Stimulated activated CD8-positive, alpha-beta memory T cell treated with anti-CD3 and anti-CD28 coated beads, Interleukin-12 subunit alpha, Interleukin-12 subunit beta, amount 100 ng/mL, for 4 hours (primary cell): Measurements from ENCODE around the gene ZMYND8.

Source experiments
- DNase-seq: peaks from one replicate; pipeline ENCODE4 v3.0.0-alpha.2; 2020; ENCODE audit warnings: low read depth

The ZMYND8 gene

DNA sequence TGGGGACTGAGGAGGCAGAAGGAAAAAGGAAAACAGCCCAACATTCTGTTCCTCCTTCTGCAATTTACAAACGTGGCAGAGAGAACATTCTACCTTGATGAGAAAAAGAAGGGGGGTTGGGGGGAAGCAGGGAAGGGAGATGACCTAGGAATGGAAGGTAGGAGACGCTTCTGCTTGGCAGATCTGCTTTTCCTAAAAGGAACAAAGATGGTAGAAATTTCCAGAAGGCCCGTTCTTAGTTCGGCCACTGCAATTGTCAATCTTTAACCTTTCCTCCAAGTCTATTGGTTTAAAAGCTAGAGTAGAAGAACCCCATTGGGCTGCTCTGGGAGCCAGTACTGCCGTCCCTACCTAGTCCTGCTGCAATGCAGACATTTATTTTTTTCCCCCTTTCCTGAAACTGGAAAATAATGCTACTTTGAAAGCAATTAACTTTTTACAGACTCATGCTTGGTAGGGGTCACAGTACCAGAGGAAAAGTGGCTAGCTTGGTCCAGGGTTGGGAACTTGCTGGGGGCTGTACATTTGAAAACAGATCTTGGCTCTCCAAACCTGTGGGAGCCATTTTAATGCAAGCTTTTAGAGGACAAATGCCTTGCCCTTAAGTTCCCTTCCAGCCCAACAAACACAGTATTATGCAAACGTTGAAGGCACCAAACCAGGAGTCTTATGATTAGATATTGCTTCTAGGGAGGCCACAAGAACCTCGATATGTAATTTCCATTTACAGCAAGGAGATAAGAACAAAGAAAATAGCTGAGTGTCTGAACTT is 2.6 kb downstream of the ZMYND8 start:
- DNase-seq, result no peak

DNA sequence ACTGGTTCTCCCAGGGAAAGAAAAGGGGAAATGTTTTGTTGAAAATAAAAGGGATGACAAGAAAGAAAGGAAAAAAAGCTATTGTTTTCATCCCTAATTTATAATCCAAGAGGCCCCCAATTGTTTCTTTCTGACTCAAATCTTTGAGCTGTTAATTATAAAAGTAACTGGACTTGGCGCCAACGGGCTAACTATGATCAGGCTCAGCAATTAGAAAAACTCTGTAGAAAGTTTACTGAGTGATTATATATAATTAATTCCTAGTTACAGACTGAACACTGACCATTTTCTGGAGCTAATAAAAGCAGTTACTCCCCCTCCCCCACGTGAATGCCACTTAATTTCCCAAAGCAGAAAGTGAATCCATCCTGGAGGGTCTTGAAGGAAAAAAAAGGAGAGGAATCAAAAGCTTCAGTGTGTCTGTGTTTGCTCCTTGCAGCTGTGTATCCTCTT is 3.2 kb downstream of the ZMYND8 start:
- no peak for DNase-seq

DNA sequence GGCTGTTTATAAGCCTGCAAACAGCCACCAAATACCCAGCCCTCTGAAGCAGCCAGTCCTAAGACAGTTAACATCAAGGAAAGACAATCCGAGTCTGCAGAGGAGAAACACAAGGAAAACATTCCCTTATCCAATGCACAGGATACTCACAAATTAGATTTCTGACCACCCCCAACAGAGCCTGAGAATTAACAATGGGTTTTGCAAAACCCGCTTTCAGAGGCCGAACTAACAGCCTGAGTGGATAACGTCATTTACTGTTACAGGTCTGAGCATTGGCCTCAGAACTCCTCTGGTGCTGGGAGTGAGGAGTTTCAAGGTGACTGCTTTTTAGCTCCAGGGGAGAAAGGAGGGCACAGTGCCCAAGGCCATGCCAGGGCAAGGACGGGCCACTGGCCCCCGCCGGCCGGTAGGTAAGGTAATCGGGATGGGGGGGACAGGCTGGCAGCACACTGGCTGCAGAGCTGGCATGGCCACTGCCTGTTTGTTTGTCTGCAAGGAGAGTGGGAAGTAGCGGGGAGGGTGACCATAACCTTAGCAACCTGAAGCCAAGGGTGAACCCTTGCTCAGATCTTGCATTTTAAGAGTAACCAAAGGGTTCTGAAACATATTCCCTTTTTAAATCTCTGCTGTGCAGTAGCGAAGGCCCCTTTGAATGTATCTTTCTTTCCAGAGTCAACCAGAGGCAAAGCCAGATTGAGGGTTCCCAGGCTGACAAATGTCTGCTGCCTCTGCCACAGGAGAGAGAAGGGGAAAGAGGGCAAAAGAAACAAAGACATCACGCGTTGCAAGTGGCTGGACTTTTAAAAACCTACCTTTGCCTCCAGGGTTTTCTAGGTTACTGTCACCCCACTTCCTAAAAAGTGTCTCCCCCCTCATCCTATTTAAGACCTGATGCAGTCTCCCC is 3.9 kb downstream of the ZMYND8 start:
- no peak for DNase-seq

DNA sequence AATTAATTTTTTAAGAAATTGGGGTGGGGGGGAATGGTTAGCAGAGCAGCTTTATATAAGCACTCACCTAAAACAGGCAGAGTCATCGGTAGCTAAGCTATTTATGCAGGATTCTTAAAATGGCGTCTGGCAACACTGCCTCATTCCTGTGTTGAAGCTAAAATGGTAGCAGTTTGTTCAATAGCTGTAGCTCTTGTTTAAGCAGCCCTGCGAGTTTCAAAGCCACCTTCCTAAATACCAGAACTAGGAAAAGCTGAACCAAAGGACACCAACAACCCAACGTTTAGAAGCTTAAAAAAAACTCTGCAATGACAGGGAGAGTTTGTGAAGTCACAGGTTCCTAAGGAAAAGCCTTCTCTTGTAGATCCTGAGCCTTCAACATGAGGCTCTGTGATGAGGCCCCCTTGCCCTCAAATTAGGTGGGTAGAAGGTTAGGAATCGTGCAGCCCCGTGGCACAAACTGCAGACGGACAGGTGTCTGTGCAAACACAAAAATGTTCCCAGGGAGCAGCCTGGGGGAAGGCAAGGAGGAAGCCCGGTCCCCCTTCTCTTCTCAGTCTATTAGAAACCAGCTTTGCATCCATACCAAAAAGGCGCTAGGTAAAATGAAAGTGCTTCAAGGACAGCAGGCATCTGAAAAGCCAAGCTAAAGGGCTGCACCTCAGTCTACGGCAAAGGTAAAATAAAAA is 4.7 kb downstream of the ZMYND8 start:
- no peak for DNase-seq

DNA sequence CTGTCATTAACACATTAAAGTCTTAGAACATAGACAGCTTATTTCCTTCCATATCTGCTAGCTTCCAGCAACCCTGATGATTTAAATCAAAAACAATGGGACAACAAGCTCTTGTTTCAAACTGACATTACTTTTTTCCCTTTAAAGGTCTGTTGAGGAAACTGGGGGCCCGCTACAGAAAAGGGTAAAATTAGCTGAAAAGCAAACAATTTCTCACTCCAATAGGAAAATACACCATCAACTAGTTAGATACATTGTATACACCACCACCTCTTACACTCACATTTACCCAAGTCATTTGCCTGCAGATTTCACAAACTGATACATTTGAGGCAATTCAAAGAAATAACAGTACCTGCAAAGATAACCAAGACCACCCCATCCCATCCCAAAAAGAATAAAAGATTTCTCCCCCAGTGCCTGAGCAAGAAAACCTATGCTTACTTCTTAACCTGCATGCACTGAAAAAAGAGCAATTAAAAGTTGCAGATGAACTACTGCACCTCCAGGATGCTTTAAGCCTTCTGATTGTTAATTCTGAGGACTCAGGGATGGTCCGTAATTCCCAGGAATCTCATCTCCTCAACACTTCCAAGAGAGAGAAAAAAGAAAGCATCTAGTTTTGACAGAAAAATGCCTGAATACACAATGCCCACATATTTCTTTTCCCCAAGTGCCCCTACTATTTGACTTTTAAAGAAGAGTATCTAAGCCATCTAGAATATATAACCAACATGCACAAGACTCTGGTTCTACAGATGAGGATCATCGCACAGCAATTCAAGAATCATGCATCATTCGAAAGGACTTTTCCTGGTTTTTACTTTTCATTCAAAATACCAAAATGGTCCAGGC is 5.6 kb downstream of the ZMYND8 start:
- no peak for DNase-seq

DNA sequence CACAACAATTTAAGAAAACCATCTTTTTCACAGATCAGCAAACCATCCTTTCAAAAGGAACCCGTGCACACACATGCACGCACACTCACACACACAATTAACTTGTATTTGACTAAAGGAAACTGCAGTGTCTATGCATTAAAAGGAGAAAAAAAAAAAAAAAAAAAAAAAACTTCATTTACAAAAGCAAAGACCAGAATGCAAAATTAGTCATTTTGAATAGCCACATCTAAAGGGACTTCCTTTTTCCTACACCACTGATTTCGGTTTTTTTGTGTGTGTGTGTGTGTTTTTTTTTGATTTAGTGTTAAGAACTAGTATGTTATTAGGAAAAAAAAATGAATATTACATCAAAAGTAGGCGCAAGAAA is 6.3 kb downstream of the ZMYND8 start:
- no peak for DNase-seq

DNA sequence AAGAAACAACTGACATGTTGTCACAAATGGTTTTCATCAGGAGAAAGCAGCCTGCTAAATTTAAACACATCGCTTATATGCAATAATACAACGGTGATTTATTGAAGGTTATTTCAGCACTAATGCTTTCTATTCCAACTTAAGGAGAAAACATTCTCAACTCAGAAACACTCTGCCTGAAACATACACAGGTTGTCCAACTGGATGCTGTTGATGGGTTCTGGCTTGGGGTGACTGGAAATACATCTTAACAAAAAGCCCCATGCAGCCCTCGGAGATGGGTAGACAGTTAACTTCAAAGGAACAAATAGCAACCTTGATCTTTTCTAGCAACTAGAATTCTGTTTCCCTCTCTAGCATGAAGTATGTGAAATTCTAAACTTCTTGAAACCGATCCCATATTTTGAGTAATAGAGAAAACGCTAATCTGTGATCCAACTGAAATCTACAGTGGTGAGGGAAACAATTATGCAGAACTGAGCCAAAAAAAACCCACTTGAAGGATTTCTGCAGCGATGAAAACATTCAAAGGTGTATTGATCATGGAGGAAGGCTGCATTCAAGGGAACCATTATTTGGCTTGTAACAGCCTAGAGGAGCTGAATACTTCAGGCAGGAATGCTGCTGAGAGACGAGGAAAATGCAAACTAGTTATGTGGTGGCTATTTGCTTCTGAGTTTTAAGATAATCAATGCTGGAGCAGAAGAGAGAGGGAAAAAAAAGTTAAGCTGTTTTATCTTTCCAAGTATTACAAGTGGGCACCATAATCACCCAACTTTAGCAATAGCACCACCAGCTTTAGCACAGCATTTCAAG is 6.9 kb downstream of the ZMYND8 start:
- no peak for DNase-seq

DNA sequence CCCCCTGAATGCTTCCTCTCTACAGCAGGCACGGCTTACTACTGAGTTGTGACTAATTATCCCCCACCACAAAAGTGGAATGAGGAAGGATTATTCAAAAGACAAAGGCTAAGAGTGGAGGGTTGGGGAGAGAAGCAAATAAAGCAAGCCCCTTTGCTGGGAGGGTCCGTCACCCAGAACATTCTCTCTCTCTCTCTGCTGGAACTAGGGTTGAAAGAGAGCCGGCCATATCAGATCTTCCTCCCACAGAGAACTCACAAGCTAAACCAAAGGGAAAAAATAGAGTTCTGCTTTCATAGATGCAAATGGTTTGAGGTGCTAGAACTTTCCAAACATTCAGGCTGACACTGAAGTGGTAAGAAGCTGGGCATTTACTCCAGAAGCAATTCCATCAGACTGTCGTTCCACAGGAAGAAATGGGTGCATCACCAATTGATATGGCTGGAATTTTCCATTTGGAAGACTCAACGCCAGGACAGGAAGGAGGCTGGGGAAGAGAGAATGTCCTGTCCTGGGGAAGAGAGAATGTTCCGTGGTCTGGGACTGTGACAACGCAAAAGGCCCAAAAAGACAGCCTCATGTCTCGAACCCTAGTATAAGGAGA is 7.9 kb downstream of the ZMYND8 start:
- DNase-seq, result no peak

DNA sequence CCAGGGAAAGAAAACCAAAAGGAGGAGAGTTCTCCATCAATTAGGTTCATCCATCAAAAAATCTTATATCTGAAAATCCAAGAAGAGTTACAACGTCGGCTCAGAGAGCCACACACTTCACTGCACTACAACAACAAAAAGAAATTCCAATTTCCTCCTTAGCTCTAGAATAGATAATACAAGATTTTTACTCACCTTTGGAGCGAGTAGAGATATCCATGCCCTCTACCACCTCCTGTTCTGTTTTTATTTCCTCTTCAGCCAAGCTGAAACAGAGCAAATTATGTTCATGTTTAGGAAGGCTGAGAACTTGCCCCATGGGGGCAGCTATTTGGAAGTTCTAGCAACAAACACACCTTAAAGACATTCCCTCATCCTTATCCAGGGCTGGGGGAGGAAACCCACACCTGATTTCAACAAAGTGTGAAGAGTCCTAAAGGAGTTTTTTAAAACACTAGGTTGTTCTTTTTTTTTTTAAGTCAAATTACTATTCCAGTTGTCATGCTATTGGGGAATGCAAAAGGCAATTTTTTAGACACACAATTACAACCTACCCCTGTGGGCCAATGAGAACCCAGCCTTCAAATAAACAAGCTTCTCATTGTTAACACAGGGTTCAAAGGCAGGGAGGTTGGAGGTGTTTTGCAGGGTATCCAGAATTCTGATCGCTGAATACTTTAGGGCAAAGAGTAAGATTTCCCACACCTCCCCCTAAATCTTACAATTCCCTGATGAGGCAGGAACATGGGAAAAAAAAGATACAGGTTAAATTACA is 8.7 kb downstream of the ZMYND8 start:
- DNase-seq, result no peak

DNA sequence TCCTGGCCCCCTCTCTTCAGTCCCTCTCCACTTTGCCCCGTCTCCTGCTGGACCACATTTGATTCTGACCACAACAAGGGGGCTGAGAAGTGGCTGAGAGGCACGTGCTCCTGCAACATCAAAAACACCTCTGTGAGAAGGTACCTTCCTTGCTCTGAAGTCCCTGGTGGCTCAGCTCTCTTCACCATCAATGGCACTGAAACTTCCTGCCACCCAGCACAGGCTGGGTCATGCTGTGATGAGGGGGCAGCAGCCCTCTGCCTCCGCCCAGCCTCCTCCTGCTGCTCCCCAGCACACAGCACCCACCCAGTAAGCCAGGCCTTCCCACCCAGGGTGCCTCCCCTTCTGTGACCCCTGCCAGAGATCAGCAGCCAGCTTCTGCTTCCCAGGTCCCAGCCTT is 10.3 kb downstream of the ZMYND8 start:
- no peak for DNase-seq

DNA sequence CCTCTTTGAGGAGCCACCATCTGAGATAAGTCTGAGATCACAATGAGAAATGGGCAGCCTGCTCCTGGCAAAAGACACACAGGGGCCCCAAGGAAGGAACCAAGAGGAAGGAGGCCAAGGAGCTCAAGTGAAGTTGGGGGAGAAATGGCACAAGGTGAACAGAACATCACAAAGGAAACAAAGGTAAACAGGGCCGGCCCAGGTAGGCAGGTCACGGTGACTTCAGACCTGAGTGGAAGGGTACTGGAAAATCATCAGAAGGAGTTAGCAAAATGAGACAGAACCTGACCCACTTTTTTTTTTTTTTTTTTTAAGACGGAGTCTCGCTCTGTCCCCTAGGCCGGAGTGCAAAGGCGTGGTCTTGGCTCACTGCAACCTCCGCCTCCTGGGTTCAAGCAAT is 11.3 kb downstream of the ZMYND8 start:
- DNase-seq, result no peak

DNA sequence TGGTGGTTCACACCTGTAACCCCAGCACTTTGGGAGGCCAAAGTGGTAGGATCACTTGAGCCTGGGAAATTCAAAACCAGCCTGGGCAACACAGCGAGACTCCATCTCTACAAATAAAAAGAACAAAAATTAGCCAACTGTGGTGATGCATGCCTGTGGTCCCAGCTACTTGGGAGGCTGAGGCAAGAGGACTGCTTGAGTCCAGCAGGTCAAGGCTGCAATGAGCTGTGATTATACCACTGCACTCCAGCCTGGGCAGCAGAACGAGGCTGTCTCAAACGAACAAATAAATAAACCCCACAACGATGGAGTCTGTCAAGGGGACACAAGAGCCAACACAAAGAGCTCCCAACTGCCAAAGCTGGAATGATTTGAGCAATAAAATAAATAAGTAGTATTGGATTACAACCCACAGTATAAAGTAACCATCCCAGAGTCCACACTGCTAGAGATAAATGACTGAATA is 13.5 kb downstream of the ZMYND8 start:
- DNase-seq, result no peak

DNA sequence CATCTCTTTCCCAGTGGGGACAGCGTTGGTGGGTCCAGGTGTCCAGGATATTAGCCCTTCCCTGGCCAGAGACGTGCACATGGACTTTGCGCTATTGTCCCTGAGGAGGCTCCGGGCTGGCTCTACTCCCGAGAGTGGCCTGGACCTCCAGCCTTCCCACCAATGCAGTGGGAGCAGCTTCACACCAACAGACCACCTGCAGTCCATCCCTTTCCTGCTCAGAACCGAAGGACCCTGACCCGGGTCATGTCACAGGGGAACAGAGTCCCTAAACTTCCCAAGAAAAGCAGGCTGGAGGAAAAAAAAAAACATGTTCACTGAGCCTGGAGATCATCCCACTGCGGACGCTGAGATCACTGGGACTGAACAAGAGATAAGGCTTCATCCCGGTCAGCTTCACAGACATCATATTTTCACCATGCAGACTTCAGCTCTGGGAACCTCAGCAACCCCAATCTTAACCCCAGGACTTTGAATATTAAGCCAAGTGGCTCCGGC is 18.3 kb downstream of the ZMYND8 start:
- DNase-seq, result no peak

DNA sequence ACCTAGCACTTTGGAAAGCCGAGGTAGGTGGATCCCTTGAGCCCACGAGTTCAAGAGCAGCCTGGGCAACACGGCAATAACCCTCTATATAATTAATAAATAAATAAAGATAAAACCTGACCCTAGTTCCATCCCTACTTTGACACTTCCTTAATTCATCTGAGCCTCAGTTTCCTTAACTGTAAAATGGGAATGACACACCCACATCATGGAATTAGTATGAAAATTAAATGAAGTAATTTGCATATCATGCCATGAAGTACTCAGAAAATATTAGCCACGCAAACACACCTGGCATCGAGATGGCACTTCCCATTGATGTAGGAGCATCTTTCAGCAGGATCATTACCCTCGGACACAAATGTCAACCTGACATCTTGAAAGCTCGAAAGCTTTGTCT is 19.1 kb downstream of the ZMYND8 start:
- DNase-seq, result no peak

DNA sequence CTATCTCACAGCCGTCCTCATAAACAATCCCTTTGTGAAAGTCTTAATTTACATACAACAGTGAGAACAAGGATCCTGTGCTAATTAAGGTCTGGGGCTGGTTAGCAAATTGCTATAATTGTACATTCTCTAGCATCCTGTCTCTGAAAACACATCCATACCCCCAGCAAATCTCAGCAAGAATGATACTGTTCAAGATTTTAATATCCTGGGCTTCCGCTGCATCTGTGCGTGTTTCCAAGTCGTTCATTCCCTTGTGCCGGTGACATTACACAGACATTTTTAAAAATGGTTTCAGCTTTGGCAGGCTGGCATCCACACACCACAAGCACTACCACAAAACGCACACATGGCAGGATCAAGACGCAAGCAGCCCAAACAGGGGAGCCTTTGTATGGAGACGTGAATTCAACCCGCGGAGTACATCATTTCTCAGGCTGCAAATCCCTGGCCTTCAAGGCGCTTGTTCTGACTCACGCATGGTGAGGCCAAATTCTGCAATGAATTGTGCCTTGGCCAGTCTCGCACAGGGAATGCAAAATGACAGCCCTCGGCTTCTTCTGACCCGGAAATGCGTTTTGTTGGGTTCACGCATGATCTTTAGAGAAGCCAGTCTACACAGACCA is 20.3 kb downstream of the ZMYND8 start:
- DNase-seq, result no peak

DNA sequence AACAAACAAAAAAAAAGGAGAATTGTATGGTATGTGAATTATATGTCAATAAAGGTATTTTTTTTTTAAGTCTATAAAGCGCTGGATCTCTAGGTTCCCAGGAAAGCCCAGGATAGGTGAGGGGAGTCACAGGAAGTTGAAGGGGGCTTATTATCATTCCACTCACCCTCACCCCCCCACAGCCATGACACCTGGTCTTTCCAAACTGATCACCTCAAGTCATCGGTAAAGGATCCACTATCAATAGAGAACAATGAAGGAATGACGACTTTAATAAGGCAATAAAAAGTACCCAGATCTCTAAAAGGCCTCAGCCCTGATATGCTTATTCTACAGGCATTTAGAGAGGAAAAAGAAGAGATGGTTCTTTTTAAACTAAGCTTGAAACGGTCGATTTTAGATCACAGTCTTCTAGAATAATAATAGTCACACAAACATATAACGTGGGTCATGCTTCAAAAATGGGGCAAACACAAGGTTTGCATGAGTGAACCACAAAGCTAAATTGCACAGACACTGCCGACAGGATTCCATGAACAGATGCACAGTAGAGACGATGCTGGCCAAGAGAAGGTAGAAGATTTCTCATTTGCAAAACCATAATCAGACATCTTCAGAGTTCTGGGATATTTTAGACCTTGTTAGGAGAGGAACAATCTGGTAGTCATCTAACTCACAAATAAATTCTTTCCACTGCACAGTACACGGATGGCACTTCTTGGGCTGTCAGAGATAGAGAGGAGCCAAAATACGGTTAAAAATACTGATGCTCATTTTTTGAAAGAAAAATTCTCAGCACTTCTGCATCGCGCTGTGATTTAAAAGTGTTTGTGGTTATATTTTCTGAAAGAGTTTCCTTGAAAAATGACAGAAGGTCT is 21.0 kb downstream of the ZMYND8 start:
- no peak for DNase-seq

DNA sequence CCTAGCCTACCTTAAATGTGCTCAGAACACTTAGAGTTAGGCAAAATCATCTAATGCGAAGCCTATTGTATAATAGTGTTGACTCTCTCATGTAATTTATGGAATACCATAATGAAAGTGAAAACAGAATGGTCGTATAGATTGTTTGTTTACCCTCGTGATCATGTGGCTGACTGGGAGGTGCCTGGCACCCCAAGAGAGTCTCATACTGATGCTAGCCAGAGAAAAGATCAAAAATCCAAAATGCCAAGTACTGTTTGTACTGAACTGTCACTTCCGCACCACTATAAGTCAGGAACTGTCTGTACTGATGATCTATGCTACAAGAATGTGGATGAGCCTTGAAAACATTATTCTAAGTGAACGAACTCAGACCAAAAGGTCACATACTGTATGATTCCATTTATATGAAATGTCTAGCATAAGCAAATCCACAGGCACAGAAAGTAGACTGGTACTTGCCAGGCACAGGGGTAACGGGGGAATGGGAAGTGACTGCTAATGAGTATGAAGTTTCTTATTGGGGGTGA is 22.4 kb downstream of the ZMYND8 start:
- no peak for DNase-seq
